ENCODE data around the gene BAIAP2L2.

BAIAP2L2 gene

DNA sequence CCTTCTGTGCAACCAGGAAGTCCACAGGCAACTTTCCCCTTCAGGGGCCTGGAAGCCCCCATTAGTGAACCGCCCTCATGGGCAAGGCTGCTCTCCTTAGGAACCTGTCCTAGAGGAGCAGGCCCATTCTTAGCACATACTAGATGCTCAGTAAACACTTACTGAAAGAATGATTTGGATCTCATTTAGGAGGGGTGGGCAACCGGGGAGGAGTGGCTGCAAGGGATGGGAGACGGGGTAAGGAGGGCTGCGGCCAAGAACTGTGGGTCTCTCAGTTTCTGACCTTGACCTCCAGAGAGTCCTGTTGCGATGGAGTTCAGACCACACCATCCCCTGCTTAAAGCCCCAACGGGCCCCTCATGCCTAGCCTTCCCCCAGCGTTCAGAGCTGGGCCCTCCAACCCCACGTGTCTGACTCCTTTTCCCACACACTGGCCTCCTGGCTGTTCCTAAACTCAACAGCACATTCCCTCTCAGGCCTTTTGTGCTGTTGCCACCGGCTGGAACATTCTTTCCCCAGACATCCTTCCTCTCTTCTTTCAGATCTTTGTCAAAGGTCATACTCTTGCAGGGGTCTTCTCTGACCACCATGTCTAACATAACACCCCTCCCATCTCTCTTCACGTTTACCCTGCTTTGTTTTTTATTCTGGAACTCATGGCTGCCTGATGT lies 74.0 kb downstream of the BAIAP2L2 start:
- no peak for DNase-seq

DNA sequence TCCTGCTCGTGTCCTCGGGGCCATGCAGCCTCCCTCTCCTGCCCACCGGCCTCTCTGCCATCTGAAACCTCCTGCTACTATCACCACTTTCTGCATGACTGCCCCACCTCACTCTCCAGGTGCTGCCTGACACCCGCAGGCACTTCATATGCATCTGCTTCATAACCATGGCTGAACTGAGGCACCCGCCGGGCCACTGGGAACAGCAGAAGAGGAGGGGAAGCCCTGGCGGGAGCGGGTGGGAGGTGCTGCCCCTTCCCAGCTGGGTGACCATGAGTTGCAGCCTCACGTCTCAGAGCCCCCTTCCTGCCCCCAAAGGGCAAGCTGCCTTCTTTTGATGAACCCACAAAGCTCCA lies 75.0 kb downstream of the BAIAP2L2 start:
- DNase-seq = no peak
